Activated B cell treated with CpG ODN at 0.5 μM for 24 hours (primary cell): ENCODE data around the gene INS. TPM values are rescaled to one million over a fixed set of nuclear protein-coding genes. Genes with fewer than 3 reads are reported as not detected.
A peak's percentile ranks its signal among the peaks of the same experiment; 100 is the strongest.

ENCODE experiments used
- ATAC-seq: fragments of 200-7000 bp; cut with Tn5 transposase; one replicate; pipeline ENCODE4 v1.10.0; 2021; ENCODE audit warnings: low read depth, mild to moderate bottlenecking, moderate library complexity
- CTCF ChIA-PET: fragments of 350-600 bp; sonication (Branson Sonifier 250); formaldehyde crosslinking; loops from one replicate; lab custom pipeline; 2021; ENCODE audit warnings: antibody characterized with exemption; lab: Charles Lee
- POLR2A ChIA-PET: fragments of 350-600 bp; sonication (Branson Sonifier 250); formaldehyde crosslinking; loops from one replicate; lab custom pipeline; 2021; ENCODE audit warnings: antibody characterized with exemption; lab: Charles Lee
- DNase-seq: peaks from one replicate; pipeline ENCODE4 v3.0.0; 2022
- H3K27ac Mint-ChIP-seq: one replicate; pipeline ENCODE4 v1.8.0; 2020; ENCODE audit warnings: mixed read lengths
- H3K27me3 Mint-ChIP-seq: one replicate; pipeline ENCODE4 v1.8.0; 2021; ENCODE audit warnings: mixed read lengths
- H3K36me3 Mint-ChIP-seq: one replicate; pipeline ENCODE4 v1.8.0; 2021; ENCODE audit warnings: low read depth, mixed read lengths
- H3K4me1 Mint-ChIP-seq: one replicate; pipeline ENCODE4 v1.8.0; 2021; ENCODE audit warnings: mixed read lengths
- H3K4me3 Mint-ChIP-seq: one replicate; pipeline ENCODE4 v1.8.0; 2020; ENCODE audit warnings: mild to moderate bottlenecking, mixed read lengths
- H3K9me3 Mint-ChIP-seq: one replicate; pipeline ENCODE4 v1.8.0; 2020; ENCODE audit warnings: mixed read lengths
- intact Hi-C: fragments of 100-400 bp; cut with micrococcal nuclease; formaldehyde crosslinking; loops from one replicate; pipeline ENCODE4 v1.15.1; 2024
- total RNA-seq: library from RNA; stranded (reverse); gene quantifications from 2 replicates; pipeline ENCODE4 v1.2.3, GENCODE V29; 2022
- TF ChIP-seq, protein P1 (sequence below): fragments of 200-600 bp; IDR thresholded peaks from one replicate; pipeline ENCODE4 v1.8.0; 2022; ENCODE audit warnings: antibody characterized with exemption, mild to moderate bottlenecking

Gene INS
- total RNA-seq, 1 donor from 2014 or later = not detected

GRCh38 chr11:2168286-2169004 lies 7.4 kb upstream of the INS start:
- ChIA-PET POLR2A (no interaction called here), CTCF (interaction anchor here (1.1 kb wide), 1 partner anchor 252 kb away, joined by 4 read pairs; no protein-coding TSS in a partner anchor)
- DNase-seq (no peak), ATAC-seq (no peak)
- Mint-ChIP-seq H3K27me3 (peaks cover 6% of the 10 kb centered on the region), H3K27ac (no peak overlapping the region), H3K4me3 (no peak overlapping the region), H3K4me1 (no peaks in the 10 kb centered on the region), H3K9me3 (no peaks in the 10 kb centered on the region), H3K36me3 (no peaks in the 10 kb centered on the region)
- TF ChIP-seq, protein P1, sequence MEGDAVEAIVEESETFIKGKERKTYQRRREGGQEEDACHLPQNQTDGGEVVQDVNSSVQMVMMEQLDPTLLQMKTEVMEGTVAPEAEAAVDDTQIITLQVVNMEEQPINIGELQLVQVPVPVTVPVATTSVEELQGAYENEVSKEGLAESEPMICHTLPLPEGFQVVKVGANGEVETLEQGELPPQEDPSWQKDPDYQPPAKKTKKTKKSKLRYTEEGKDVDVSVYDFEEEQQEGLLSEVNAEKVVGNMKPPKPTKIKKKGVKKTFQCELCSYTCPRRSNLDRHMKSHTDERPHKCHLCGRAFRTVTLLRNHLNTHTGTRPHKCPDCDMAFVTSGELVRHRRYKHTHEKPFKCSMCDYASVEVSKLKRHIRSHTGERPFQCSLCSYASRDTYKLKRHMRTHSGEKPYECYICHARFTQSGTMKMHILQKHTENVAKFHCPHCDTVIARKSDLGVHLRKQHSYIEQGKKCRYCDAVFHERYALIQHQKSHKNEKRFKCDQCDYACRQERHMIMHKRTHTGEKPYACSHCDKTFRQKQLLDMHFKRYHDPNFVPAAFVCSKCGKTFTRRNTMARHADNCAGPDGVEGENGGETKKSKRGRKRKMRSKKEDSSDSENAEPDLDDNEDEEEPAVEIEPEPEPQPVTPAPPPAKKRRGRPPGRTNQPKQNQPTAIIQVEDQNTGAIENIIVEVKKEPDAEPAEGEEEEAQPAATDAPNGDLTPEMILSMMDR = no peak
- intact Hi-C loops = no loop called here

GRCh38 chr11:2167141-2168045 lies 6.4 kb upstream of the INS start:
- TF ChIP-seq, protein P1 = no peak
- no peak overlapping the region for H3K27ac Mint-ChIP-seq
- H3K27me3 Mint-ChIP-seq = peaks cover 9% of the 10 kb centered on the region
- intact Hi-C loops = no loop called here
- no peaks in the 10 kb centered on the region for H3K4me1 Mint-ChIP-seq
- POLR2A ChIA-PET = no interaction called here
- CTCF ChIA-PET = interaction anchor here (1.1 to 2.0 kb wide), 2 partner anchors 253 to 254 kb away, joined by 4 to 8 read pairs; no protein-coding TSS in a partner anchor
- DNase-seq = no peak
- H3K9me3 Mint-ChIP-seq = no peaks in the 10 kb centered on the region
- H3K36me3 Mint-ChIP-seq = no peaks in the 10 kb centered on the region
- ATAC-seq = no peak
- H3K4me3 Mint-ChIP-seq = no peak overlapping the region

GRCh38 chr11:2166091-2166851 lies 5.3 kb upstream of the INS start:
- ChIA-PET CTCF (interaction anchor here (1.0 to 2.0 kb wide), 2 partner anchors 28 to 255 kb away, joined by 3 to 8 read pairs; no protein-coding TSS in a partner anchor), POLR2A (no interaction called here)
- H3K9me3 Mint-ChIP-seq = no peaks in the 10 kb centered on the region
- H3K27ac Mint-ChIP-seq = no peak overlapping the region
- no peaks in the 10 kb centered on the region for H3K4me1 Mint-ChIP-seq
- peak; percentile 70 for ATAC-seq
- H3K36me3 Mint-ChIP-seq = no peaks in the 10 kb centered on the region
- peaks cover 9% of the 10 kb centered on the region for H3K27me3 Mint-ChIP-seq
- intact Hi-C loops = loop anchor here (1.0 kb wide), 1 partner anchor 139 kb away; no protein-coding TSS in a partner anchor
- no peak overlapping the region for H3K4me3 Mint-ChIP-seq
- no peak for DNase-seq
- TF ChIP-seq, protein P1 = no peak

DNA sequence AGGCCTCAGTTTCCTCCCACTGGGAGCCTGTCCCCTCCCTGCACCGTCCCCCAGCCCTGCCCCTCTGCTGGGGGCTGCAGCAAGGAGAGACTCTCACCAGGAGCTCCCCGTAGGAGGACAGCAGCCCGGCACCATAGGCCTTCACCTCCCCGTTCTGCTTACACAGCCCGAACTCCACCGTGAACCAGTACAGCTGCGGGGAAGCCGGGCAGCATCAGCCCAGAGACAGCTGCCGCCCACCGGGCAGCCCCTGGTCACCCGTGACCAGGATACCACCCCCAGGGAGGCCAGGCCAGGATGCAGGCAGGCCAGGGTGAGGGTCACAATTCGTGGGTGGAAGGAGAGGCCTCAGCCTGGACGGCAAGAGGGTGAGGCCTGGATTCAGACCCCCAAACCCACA lies 4.6 kb upstream of the INS start:
- intact Hi-C loops = no loop called here
- H3K27me3 Mint-ChIP-seq = peaks cover 9% of the 10 kb centered on the region
- no peaks in the 10 kb centered on the region for H3K36me3 Mint-ChIP-seq
- no peak overlapping the region for H3K4me3 Mint-ChIP-seq
- CTCF ChIA-PET = interaction anchor here (1.0 to 2.0 kb wide), 2 partner anchors 29 to 255 kb away, joined by 3 to 8 read pairs; no protein-coding TSS in a partner anchor
- DNase-seq = no peak
- TF ChIP-seq, protein P1 = no peak
- ATAC-seq = no peak
- POLR2A ChIA-PET = no interaction called here
- H3K27ac Mint-ChIP-seq = no peak overlapping the region
- no peaks in the 10 kb centered on the region for H3K9me3 Mint-ChIP-seq
- no peaks in the 10 kb centered on the region for H3K4me1 Mint-ChIP-seq
